ENCODE measurements around the gene KCND3.
A peak's percentile ranks its signal among the peaks of the same experiment; 100 is the strongest.

The KCND3 gene

GRCh38 chr1:111989531-111990025 lies at the start of gene KCND3:
Gene KCND3, minus strand, starts transcription at chr1:111989668.
- DNase-seq (ENCODE audit: low read depth, low spot score): no peak

GRCh38 chr1:112034277-112034676 lies 44.8 kb upstream of the KCND3 start:
- no peak for DNase-seq (ENCODE audit: low read depth, low spot score)

- DNase-seq (ENCODE audit: low read depth, low spot score): no peak
Observed at GRCh38 chr1:112033439-112034120, 44.1 kb upstream of the KCND3 start.

DNA sequence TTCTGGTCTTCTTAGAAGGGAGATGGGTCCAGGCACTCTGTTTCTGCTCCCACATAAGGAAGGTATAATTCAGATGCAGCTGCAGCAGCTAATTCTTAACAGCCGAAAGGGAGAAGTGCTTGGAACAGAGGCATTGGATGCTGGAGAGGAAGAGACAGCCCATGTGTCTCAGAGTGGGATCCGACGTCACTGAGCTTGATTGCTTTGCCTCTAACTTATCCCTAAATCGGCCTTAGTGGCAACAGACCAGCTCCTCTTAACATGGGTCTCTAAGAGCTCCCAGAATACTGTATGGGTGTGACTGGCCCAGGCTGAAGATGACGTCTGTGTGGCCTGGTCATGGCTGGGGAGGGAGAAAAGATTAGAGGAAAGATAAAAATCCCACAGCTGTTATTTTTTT lies 40.7 kb upstream of the KCND3 start:
- no peak for DNase-seq (ENCODE audit: low read depth, low spot score)

DNA sequence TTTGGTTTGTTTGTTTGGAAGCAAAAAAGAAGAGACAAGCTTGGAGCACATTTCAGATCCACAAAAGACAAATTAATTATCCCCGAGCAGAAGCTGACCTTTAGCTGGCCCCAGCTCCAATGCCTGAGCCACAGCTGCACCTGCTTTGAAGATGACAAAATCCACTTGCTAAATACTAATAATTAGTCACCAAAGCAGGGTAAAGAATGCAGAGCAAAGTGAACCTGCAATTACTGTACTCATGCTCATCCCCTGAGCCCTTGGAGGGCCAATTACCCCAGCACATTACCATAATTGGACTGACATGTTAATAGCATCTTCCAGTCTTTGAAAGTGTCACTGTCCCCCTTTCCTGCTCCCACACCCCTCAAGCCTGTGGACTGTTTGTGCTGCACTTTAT lies 38.2 kb upstream of the KCND3 start:
- no peak for DNase-seq (ENCODE audit: low read depth, low spot score)

GRCh38 chr1:112026501-112026900 lies 37.0 kb upstream of the KCND3 start:
- no peak for DNase-seq (ENCODE audit: low read depth, low spot score)

- DNase-seq (ENCODE audit: low read depth, low spot score): no peak
Observed at GRCh38 chr1:112026016-112026415, 36.5 kb upstream of the KCND3 start.

- DNase-seq (ENCODE audit: low read depth, low spot score): no peak
Observed at GRCh38 chr1:112021263-112021662, 31.8 kb upstream of the KCND3 start.

DNA sequence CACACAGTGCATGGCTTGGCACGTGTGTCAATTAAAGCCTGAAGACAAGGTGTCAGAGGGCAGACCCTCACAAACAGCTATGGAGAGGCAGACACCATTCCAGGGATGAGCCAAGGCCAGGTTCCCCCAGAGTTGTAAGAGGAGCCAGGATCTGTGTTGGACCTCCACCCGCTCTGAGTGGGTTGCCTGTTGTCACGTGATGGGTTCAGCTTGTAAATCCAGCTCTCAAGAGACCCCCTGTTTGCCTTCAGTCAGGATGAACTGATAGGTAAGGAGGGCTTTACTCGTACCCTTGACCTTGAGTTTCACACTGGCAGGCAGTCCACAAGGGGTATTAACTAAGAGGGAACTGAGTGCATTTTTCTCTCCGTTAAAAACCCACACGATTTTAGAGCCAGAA lies 27.7 kb upstream of the KCND3 start:
- DNase-seq (ENCODE audit: low read depth, low spot score): no peak

DNA sequence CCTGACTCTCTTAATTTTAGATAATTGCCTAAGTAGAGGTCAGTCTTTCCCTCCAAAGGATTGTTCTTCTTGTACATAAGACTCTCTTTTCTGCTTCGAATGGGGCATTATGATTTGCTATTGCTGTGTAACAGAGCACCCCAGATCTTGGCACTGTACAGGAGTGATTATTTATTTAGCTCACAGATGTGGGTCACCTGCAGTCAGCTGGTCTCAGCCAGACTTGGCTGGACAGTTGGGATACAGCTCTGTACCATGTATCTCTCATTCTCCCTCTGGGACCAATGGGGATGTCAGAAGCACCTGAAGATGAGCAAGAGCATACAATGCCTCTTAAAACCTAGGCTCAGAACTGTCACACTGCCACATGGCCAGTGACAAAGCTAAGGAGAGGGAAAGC lies 23.4 kb upstream of the KCND3 start:
- DNase-seq (ENCODE audit: low read depth, low spot score): no peak

DNA sequence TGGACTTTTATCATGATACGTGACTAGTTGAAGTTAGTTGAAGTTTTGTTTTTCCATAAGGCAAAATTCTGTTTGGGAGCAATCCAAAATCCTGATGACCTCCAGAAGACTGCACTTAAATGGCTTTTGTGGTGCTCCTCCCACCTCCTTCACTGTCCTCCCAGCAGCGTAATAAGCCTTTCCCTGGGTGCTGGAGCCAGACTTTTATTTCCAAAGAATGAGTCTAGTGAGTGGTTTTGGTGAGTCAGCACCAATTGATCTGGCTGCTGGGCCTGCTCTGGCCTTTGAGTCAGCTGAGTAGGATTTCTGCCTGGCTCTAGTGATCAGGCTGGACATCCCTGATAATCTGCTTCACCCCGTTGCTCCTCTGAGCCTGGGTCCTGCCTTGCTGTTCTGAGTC lies 21.7 kb upstream of the KCND3 start:
- DNase-seq (ENCODE audit: low read depth, low spot score): peak; percentile 36

DNA sequence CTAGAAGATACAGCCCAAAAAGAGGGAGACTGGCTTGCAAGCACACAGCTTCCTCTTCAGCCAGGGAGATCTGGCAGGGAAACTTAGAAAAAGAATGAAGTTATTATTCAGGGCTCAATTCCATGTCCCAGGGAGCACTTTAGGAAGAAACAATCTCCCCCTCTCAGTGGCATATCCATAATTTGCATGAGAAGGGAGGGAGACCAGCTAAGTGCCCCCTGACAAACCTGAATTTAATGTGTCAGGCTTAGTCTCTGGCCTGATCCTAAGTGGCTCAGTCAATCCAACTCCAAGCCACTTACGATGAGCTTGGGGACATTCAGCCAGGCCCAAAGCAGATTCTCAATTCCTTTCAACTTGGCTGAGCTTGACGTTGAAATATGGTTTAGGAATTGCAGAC lies 17.7 kb upstream of the KCND3 start:
- no peak for DNase-seq (ENCODE audit: low read depth, low spot score)

DNA sequence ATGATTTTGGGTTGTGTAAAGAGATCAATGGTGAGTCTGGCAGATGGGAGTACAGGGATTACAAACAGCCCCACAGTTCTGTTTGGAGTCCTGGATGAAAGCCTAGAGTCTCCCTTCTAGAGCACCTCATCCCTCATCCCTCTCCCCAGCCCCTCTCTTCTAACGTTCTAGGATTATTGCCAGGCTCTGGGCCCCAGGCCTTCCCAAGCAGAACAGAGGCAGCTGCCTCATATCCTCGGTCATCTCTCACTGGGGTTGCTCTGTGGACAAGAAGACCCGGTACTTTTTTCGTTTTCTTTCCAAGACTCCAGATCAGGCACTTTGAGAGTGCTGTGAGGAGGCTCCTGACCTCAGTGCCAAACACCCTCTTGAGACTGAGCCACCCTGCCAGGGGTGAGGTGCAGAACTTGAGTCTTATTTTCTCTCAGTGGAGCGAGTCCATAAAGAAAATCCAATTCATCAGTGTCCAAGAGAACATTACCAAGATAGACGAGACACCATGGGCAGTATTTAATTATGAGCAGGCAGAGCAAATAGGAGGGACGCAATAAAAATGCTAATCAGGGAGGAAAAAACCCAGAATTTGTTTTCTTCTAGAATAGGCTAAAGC lies 17.1 kb upstream of the KCND3 start:
- DNase-seq (ENCODE audit: low read depth, low spot score): no peak

DNA sequence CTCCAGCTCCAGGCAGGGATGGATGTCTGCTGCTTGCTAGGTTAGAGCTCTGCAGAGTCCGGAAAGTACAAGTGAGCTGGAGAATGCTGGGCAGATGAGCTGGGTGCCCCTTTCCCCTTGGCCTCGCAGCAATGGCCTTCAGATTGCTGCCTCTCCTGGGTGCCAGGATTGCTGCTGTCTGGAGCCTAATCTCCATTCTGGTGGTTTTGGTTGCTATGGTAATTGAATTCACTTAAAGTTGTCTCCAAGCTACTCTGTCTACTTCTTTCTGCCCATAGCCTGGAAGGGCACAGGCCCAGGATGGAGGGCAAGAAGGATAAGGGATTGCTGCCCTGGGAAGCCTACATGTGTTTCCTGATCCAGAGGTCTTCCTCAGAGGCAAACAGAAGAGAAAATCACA lies 14.6 kb upstream of the KCND3 start:
- no peak for DNase-seq (ENCODE audit: low read depth, low spot score)

- DNase-seq (ENCODE audit: low read depth, low spot score): no peak
Observed at GRCh38 chr1:112002514-112002913, 13.0 kb upstream of the KCND3 start.

GRCh38 chr1:112001436-112001835 lies 12.0 kb upstream of the KCND3 start:
- DNase-seq (ENCODE audit: low read depth, low spot score): no peak

DNA sequence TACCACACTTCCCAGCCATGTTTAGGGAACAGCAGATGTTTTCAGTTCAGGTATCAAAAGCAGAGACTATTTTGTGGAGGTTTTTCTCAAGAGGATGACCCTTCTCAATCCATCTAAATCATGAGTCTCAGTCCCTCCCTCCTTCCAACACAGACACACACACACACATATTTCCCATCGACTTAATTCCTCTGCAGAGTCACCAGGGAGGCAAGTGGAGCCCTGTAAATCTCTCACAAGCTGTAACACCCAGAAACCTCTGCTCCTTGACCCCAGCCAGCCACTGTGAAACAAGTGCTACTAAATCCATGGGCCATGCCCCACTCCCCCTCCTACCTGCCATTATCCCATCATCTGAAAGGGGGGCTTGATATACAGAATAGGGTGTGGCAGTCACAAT lies 10.6 kb upstream of the KCND3 start:
- no peak for DNase-seq (ENCODE audit: low read depth, low spot score)

- no peak for DNase-seq (ENCODE audit: low read depth, low spot score)
Observed at GRCh38 chr1:111998332-111998731, 8.9 kb upstream of the KCND3 start.

GRCh38 chr1:111992476-111992875 lies 3.0 kb upstream of the KCND3 start:
- no peak for DNase-seq (ENCODE audit: low read depth, low spot score)

DNA sequence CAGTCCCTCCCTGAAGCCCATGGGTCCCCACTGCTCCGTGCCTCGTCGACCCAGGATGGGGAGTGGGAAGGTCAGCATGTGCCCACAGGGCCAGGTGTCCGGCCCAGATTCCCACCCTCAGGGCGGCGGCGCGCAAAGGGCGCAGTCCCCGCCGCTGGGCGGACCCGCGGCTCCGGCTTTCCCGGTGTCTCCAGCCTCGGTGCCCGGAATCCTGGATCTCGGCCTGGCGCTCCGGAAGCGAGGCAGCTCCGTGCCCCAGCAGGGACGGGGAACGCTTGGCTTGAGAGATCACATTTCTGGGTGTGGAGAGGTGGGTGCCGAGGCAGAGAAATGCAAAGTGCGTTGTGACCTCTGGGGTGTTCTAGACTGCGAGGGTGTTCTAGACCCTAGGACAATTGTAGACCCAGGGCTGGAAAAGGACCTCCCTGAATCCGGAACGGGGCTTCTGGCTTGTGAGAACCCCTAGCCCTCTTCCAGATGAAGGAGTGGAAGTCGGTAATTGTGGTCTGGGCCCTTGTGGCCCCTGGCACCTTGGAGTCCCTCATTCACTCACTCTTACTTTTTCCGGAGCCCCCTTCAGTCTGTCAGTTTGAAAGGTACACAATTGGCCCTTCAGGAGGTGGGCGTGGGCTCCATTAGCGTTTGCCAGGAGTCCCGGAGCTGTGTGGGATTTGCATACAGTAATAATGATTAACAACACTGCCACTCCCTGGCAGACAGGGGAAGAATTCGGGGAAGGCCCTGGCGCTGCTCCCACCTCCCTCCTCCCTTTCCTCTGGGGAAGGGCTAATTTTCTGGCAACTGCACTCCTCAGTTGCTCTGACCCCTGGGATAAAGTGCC lies 1.6 kb upstream of the KCND3 start:
- DNase-seq (ENCODE audit: low read depth, low spot score): peak; percentile 83

DNA sequence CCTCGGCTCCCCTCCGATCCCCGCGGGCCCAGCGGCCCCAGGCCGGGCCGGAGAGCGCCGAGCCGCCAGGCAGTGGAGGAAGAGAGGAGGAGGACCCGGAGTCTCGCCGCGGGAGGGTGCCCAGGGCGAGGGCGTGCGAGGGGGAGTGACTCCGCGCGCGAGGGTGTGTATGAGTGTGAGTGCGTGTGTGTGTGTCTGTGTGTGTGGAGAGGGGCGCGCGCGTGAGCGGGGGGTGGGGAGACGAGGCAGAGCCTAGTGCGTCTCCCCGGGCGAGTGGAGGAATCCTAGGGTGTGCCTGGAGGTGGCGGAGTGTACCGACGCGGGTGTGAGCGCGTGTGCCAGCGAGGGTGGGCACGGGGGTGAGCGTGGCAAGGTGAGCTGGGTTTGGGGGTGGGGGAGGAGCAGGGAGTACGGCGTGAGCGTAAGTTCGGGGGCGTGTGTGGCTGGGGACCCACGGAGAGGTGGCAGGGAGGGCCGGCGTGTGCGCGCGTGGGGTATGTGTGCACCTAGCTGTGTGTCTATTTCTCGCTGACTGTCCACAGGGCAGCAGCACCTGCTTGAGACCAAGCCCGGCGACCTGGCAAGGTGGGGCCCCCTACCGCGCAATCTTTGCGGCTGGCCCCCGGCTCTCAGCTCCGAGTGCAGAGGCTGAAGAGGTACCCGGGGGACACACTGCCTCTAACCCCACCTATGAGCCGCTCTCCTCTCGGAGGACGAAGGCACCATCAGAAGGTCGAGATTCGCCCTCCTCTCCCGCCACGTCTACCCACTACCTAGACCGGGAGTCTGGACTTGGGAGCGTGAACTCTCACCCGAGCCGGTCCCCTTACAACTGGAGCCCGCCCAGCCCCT lies 784 bp upstream of the KCND3 start:
- DNase-seq (ENCODE audit: low read depth, low spot score): no peak
